DOHH2 (cell line): ENCODE data around the gene KIAA0513.

Experiments used
- CTCF ChIP-seq: fragments of 200-600 bp; sonication (generic); IDR thresholded peaks from one replicate; pipeline ENCODE4 v1.5.1; 2014; ENCODE audit warnings: antibody characterized with exemption, mild to moderate bottlenecking, low read depth, low read length; ENCODE audit not compliant: poor library complexity, severe bottlenecking
- EZH2phosphoT487 ChIP-seq: fragments of 200-600 bp; sonication (generic); IDR thresholded peaks from 2 replicates; pipeline ENCODE4 v1.6.1; 2017; ENCODE audit warnings: borderline replicate concordance, mild to moderate bottlenecking, antibody characterized with exemption, low read length, moderate library complexity, mixed read lengths

GRCh38 chr16:85066346-85066885, 38.8 kb downstream of the KIAA0513 start:
- TF ChIP-seq CTCF (no peak), EZH2phosphoT487 (no peak)
